GM21360 (cell line): ENCODE data around the gene B4GALT5.
"Not testable (repeated sequence)": the region's sequence is repeated elsewhere in the genome, so short reads cannot be mapped to it uniquely, and the experiment has no call there.

ENCODE experiments used
- ATAC-seq: cut with Tn5 transposase; IDR thresholded peaks from one replicate; pipeline ENCODE4 v1.9.1; 2021; ENCODE audit warnings: mild to moderate bottlenecking, moderate library complexity; ENCODE audit not compliant: unreplicated experiment

B4GALT5 gene

DNA sequence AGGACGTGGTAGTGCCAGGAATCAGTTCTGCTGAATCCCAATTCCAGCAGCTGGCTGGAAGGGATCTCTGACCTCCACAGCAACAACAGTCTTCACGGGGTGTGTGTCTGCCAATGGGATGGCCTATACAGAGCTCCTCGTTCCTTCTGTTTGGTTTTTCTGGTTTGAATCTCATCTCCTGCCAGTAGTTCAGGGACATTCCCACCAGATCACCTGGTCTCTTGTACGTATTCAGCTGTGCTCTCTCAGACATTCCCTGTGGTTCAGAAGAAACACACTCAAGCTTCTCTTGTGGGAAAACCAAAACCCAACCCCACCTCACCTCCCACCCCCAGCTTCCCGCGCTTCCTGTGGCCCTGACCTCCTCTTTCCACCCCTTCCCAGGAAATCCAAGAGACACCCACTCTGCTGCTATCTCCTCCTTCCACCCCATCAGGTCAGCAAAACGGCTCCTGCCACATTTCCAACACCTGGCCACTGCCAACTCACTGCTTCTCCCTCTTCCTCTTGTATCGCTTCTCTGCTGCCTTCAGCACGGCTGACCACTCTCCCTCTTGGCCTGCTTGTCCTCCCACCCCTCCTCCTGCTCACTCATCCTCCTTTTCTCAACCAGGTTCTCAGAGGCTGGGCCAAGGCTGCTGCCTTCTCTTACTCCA, 82.5 kb downstream of the B4GALT5 start:
- ATAC-seq: peak; percentile 22

DNA sequence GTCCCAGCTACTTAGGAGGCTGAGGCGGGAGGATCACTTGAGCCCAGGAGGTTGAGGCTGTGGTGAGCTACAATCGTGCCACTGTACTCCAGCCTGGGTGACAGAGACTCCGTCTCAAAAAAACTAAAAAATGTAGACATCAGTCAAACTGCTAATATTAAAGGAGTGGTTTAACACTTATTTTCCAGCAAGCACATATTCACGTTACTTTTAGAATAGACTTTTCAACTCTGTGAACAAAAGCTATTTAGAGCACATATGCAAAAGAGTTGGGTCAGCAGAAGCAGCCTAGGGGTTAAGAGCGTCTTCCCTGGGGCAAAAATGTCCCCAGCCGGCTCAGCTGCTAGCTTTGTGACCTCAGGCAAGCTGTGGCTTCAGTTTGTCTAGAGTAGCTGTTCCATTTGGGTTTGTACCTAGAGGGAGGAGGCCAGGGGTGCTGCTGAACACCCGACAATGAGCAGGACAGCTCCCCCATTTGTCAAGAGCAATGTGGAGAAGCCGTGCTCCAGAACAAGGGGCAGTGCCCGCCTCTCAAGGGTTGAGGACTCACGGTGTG, 83.2 kb downstream of the B4GALT5 start:
- peak; percentile 69 for ATAC-seq

DNA sequence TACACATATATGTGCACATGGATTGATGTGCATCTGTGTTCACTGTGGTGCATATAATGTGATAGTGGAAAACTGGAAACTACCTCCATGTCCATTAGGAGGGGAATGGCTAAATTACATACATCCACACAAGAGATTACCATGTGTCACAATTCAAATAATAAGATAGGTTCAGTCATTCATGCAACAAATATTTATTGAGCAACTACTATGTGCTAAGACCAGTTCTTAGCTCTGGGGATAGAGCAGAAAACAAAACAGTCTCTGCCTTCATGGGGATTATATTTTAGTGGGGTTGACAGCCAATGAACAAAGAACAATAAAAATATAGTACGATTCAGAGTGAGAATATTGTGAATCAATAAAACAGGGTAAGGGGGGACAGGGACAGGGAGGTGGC, 84.1 kb downstream of the B4GALT5 start:
- ATAC-seq: no peak

DNA sequence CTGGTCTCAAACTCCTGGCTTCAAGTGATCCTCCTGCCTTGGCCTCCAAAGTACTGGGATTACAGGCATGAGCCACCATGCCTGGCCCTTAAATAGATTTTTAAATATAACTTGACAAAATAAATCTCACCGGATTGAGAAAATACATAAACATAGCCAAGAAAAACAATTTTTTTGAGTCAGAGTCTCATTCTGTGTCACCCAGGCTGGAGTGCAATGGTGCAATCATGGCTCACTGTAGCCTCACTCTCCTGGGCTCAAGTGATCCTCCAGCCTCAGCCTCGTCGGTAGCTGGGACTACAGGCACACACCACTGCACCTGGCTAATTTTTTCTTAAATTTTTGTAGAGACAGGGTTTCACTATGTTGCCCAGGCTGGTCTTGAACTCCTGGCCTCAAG, 85.4 kb downstream of the B4GALT5 start:
- not testable (repeated sequence) for ATAC-seq

DNA sequence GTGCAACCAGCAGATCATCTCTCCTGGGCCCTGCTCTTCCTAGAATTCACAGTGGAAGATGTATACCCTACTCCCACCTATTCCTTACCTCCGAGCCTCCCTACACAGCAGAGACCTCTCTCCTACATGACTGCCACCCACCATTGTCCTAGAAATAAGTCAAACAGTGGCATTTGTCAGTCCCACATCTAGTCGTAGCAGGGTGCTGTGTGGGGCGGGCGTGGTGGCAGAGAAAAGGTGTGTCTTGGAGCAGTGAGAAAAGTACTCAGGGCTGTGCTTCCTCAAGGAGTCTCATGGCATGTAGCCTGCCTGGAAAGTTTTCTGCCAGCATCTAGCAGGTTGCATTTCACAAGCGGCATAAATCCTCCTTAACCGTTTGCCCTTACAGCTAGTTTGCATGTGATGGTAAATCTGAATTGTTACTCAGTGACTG, 86.3 kb downstream of the B4GALT5 start:
- ATAC-seq: no peak

DNA sequence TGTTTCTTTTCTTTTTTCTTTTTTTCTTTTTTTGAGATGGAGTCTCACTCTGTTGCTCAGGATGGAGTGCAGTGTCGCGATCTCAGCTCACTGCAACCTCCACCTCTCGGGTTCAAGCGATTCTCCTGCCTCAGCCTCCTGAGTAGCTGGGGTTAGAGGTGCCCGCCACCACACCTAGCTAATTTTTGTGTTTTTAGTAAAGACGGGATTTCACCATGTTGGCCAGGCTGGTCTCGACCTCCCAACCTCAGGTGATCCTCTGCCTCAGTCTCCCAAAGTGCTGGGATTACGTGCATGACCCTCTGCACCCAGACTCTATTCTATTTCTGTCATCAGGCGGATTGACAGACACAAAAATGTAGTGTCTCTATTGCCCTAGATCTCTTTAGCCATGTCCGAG, 88.7 kb downstream of the B4GALT5 start:
- not testable (repeated sequence) for ATAC-seq

DNA sequence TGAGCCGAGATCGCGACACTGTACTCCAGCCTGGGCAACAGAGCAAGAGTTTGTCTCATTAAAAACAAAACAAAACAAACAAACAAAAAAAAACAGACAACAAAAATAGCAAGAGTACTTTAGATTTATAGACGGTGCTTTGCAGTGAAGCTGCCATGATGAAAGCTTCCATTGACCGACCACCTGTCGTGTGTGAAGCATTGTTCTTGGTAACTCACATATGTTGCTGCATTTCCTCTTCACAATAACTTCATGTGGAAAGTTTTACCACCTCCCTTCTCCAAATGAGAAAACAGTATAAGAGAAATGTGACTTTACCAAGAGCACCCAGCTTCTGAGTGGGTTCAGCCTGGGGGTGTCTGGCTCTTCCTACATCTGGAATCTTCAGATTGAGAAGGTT, 89.4 kb downstream of the B4GALT5 start:
- no peak for ATAC-seq

DNA sequence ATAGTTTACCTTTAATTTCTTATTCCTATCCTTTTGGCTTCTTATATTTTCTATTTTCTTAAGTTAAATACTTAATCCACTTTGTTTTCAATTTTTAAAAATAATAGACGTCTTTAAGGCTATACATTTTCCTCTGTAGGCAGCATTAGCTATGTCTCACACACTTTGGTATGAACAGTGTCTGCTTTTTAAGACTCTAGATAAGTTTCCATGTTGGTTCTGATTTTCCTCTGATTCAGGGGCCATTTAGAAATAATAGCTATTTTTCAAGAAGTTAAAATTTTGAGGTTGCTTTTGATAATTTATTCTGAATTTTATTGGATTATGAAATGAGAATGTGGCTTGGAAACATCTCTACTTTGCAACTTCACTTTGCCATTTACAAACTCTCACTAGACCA, 91.4 kb downstream of the B4GALT5 start:
- no peak for ATAC-seq

DNA sequence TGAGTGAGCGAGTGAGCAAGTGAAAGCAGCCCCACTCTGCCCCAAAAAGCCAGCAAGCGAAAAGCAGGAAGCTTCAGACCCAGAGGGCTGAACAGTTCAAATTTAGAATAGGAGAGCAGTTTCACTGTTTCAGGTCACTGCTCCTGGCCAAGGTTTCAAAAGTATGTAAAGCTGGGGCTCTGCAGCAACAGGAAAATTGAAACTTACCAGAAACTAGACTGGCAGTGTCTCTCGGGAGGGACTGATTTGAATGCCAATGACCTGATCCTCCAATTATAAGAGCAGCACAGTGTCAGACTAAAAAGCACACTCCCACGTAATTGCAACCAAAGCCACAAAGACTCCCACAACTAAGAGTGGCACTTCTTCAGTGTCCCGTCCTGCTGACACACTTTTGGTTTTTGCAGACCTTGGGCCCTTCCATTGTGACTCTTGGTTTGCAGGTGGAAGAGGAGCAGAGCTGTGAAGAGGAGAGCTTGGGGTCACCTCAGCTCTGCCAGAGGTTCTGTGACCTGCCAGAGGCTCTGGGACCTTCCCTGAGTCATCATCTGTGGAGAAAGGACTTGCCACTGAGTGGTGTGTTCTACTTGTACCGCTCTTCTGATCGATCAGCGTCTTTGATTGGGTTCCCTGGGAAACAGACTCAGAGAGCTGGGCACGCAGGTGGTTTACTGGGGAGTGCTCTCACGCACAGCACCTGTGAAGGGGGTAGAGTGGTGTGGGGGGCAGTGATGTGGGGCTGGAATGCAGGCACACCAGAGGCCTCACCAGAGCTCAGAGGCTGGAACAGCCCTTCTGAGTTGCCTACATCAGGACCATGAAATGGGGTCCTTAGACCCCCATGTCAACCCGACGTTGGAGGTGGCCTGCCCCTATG, 93.1 kb downstream of the B4GALT5 start:
- ATAC-seq: peak; percentile 80

DNA sequence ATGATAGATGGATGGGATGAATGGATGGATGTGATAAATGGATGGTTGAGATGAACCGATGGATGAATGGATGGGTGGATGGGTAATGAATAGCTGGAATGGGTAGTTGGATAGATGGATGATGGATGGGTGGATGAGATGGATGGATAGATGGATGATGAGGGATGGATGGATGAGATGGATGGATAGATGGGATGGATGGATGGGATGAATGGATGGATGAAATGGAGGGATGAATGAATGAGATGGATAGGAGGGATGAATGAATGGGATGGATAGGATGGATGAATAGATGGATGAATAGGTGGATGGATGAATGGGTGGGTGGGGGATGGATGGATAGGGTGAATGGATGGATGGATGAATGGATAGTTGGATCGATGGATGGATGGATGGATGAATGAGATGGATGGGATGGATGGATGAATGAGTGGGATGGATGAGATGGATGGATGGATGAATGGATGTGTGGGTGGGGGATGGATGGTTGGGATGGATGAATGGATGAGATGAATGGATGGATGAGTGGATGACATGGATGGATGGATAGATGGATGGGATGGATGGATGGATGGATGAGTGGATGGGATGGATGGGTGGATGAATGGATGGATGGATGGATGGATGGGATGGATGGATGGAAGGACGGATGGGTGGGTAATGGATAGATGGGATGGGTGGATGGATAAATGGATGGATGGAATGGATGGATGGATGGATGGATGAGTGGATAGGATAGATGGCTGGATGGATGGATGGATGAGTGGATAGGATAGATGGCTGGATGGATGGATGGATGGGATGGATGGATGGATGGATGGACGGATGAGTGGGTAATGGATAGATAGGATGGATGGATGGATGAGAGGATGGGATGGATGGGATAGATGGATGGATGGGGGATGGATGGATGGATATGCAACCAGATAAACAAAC, 94.3 kb downstream of the B4GALT5 start:
- ATAC-seq: no peak

DNA sequence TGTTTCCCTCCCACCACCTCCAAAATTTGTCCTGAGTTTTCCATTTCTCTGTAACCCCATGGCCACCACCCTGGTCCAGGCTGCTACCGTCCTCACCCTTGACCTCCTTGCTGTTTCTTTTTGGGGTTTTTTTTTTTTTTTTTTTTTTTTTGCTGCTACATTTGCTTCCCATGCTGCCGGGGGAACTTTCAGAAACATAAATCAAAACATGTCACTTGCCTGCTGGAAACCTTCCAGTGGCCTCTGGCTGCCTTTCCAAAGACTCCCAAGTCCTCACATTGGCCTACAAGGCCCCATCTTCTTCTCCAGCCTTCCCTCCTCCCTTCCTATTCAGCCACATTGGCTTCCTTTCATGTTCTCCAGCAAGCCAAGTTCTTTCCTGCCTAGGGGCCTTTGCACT, 95.4 kb downstream of the B4GALT5 start:
- no peak for ATAC-seq

DNA sequence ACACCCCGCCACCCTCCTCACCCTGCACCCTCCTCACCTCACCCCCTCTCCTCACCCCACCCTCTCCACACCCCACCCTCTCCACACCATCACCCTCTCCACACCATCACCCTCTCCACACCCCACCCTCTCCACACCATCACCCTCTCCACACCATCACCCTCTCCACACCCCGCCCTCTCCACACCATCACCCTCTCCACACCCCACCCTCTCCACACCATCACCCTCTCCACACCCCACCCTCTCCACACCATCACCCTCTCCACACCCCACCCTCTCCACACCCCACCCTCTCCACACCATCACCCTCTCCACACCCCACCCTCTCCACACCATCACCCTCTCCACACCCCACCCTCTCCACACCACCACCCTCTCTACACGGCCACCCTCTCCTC, 96.3 kb downstream of the B4GALT5 start:
- ATAC-seq: not testable (repeated sequence)

DNA sequence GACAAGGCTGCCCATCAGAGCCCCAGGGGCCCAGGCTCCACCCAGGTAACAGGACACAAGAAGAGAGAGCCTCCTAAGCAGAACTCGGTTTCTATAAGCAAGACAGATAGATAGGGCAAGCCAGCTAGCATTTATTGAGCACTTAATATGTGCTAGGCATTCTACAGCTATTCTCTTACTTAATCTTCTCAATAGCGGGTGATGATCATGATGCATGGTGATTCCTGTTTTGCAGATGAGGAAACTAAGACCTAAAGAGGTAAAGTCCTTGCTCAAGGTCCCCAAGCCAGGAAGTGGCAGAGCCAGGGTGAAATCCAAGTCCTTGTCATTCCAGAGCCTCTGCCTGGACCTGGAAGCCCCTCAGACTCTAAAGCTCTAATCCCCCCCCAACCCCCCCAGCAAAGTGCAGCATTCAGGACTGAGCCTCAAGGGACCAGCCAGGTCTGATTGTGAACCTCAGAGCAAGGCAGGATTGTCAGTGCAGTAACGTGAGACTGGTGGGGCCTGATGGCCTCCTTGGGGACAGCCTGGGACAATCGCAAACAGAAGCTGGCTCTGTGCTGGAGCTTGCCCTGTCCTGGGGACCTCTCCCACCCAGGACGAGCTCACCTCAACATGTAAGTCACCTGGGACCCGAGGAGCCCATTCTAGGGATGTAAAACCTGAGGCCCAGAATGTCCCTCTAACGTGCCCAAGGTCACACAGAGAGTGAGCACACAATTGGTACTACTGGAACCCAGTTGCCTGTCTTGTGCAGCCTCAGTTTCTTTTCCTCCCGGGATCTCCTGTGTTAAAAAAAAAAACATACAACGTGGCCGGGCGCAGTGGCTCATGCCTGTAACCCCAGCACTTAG, 97.3 kb downstream of the B4GALT5 start:
- ATAC-seq: no peak

DNA sequence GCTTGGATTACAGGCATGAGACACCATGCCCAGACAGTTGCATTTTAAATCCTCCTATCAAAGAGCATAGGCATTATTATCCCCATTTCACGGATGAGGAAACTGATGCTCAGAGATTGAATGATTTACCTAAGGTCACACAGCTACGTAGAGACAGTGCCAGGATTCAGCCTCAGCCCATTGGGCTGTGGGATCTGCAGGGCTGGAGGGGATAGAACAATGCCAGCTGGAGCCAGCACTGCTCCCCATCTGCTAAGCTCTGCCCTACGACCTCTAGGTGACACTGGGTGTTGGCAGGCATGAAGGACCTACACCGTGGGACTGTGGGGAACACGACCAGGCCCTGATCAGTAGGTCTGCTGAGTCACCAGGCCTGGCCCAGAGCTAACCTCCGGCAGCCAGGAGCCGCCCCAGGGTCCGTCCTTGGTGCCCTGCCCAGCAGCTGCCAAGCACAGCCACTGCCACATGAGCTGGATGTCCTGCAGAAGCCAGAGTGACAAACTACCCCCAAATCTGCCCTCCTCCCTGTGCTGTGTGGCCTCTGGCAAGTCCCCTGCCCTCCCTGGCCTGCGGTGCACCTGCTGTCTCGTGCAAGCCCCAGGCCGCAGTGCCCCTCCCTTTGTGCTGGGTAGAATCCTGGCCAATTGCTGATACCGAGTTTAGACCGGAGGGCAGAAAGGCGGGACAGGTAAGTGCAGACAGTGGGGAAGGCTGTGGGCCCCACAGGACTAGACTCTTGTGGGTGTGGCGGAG, 98.1 kb downstream of the B4GALT5 start:
- ATAC-seq: no peak

DNA sequence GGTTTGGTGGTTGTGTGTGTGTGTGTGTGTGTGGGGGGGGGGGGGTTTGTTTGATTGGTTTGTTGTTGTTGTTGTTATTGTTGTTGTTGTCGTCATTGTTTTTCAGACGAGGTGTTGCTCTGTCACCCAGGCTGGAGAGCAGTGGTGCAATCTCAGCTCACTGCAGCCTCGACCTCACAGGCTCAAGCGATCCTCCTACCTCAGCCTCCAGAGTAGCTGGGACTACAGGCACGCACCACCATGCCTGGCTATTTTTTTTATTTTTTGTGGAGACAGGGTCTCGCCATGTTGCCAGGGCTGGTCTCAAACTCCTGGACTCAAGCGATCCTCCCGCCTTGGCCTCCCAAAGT, 98.7 kb downstream of the B4GALT5 start:
- not testable (repeated sequence) for ATAC-seq

DNA sequence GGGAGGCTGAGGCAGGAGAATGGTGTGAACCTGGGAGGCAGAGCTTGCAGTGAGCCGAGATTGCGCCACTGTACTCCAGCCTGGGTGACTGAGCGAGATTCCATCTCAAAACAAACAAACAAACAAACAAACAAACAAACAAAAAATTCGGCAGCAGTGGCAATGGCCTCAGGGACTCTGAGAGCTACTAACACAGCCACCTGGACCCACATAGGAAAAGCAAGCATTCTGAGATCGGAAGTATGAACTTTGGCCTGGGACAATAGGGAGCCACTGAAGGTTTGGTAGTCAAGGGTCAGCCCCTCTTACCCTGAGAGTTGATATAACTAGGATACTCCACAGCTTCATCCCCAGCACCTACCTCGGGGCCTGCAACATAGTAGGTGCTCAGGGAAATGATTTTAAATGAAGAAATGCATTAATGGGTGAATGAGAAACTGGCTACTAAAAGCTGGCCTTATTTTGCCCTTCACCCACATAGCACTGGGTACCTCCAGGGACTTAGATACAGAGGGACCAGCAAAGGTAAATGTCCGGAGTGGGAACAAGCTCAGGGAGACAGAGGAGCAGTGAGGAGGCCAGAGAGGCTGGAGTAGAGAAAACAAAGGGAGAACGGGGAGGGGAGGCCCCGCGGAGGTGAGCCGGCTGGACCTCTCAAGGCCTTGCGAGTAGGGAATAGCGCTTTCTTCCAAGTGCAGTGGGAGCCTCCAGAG, 99.2 kb downstream of the B4GALT5 start:
- ATAC-seq: no peak

DNA sequence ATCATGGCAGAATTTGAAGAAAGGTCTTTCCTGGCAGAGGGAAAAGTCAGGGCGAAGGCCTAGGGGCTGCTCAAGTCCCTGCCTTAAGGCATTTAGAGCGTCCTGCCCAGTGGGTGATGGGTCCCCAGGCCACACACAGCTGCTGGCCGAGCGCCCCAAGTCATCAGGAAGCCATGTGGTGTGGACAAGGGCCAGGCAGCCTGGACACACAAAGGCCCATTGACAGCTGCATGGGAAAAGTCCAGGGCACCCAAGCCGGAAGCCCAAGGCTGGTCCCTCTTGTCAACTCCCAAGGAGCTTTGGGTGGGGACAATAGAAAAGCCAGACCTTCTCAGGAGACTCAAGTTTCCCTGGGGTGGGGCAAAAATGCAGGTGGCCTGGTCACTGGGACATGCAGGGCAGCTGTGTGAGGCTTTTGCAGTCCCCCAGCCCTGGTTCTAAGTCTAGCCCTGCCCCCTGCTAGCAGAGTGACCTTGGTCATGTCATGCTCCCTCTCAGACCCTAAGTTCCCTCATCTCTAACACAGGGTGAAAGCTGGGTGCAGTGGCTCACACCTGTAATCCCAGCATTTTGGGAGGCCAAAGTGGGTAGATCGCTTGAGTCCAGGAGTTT, 101.4 kb downstream of the B4GALT5 start:
- no peak for ATAC-seq

DNA sequence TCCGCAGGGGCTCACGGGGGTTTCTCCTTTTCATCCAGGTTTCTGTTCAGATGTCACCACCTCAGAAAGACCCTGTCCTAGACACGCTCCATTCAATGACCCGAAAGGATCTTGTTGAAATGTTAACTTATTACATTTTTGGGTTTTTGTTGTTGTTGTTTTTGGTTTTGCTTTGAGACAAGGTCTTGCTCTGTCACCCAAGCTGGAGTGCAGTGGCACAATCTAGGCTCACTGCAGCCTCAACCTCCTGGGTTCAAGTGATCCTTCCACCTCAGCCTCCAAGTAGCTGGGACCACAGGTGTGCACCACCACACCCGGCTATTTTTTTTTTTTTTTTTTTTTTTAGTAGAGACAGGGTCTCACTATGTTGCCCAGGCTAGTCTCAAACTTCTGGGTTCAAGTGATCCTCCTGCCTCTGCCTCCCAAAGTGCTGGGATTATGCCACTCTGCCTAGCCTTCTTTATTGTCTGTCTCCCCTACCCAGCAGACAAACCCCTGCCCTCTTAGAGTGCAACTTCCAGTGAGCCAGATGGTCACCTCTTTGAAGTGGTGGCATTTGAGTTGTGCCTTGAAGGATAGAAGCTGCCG, 102.0 kb downstream of the B4GALT5 start:
- ATAC-seq: not testable (repeated sequence)
